MM.1S (cell line): ENCODE results near the gene DUOXA1.

Experiments
- CTCF ChIP-seq: fragments of 300-600 bp; sonication (generic); IDR thresholded peaks from 2 replicates; pipeline ENCODE4 v1.5.1; 2016; ENCODE audit warnings: antibody characterized with exemption, low read length, mixed read lengths
- EZH2 ChIP-seq: fragments of 300-600 bp; sonication (generic); optimal IDR thresholded peaks from 2 replicates; pipeline ENCODE3; 2017; ENCODE audit warnings: low read depth, mild to moderate bottlenecking, antibody characterized with exemption, low read length, mixed read lengths
- EZH2phosphoT487 ChIP-seq: fragments of 300-600 bp; sonication (generic); IDR thresholded peaks from 2 replicates; pipeline ENCODE4 v1.6.1; 2018; ENCODE audit warnings: antibody characterized with exemption, low read length

- TF ChIP-seq CTCF: 0 out of 2 replicates have a peak, but pooled peaks have one; percentile 14
- TF ChIP-seq EZH2phosphoT487: no peak
- no peak for TF ChIP-seq EZH2
Observed at GRCh38 chr15:45087513-45087912, 42.2 kb downstream of the DUOXA1 start.
